ENCODE measurements around the gene MAPK4.

- TF ChIP-seq CTCF (IDR thresholded peaks at IDR 0.05) = no peak
- no peak for TF ChIP-seq EP300 (IDR thresholded peaks at IDR 0.05)
Observed at GRCh38 chr18:50734886-50735285, 175.0 kb downstream of the MAPK4 start.

Data from upper lobe of left lung (tissue), 4 donors.